GM21528 (cell line): Measurements from ENCODE around the gene CCDC87.
"Not testable (repeated sequence)": the region's sequence is repeated elsewhere in the genome, so short reads cannot be mapped to it uniquely, and the experiment has no call there.

Experiments used
- ATAC-seq: cut with Tn5 transposase; IDR thresholded peaks from one replicate; pipeline ENCODE4 v1.9.1; 2021; ENCODE audit warnings: mild to moderate bottlenecking, moderate library complexity; ENCODE audit not compliant: unreplicated experiment, low FRiP score

The CCDC87 gene

DNA sequence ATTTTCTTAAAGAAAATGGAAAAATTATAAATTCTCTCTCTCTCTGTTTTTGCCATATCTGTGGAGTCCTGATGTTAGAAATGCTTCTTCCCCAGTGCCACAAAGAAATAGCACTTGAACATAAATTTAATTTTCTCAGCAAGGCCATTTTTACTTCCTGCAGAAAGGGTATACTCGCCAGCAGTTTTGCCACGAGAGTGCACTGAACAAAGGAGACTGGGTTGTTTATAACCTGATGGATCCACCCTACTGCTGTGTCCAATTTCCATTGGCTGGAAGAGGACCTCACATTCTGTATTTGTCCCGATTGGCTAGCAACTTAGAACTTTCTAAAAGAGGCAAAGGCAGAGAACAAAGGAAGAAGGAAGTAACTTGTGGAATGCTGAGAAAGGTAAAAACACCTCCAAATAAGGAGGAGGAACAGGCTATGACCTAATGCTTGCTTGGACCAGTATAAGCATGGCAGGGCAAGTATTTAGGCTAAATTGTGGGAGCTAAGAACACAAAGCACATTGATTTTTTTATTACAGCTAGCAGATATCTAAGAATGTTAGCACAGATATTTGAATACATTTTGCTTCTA is 10.2 kb downstream of the CCDC87 start:
- not testable (repeated sequence) for ATAC-seq

DNA sequence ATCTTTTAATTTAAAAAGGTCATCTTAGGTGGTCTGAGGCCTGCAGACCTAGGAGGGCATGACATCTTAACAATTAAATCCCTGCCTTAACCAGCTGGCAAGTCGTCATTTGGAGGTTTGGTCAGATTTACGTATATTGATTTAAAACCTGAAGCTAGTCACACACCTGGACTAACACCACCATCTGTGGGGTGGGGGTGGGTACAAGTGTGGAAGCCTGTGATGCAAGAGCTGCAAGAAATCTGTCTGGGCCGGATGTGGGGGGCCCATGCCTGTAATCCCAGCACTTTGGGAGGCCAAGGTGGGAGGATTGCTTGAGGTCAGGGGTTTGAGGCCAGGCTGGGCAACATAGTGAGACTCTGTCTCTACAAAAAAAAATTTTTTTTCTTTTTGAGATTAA is 11.6 kb downstream of the CCDC87 start:
- ATAC-seq = no peak

DNA sequence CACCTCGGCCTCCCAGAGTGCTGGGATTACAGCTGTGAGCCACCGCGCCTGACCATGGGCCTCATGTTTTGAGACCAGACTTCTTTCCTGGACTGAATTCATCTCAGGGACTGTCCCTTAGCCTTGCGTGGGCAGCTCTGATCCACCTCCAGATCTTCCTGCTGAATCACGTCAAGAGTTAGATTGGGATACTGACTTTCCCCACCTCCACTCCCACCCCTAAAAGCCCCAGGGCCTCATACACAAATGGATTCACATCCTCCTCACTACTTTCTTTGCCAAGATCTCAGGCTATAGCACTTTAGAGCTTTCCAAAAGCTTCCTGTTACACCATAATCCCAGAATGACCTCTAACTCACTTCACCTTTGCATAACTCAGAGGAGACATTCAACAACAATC is 12.1 kb downstream of the CCDC87 start:
- ATAC-seq = no peak

DNA sequence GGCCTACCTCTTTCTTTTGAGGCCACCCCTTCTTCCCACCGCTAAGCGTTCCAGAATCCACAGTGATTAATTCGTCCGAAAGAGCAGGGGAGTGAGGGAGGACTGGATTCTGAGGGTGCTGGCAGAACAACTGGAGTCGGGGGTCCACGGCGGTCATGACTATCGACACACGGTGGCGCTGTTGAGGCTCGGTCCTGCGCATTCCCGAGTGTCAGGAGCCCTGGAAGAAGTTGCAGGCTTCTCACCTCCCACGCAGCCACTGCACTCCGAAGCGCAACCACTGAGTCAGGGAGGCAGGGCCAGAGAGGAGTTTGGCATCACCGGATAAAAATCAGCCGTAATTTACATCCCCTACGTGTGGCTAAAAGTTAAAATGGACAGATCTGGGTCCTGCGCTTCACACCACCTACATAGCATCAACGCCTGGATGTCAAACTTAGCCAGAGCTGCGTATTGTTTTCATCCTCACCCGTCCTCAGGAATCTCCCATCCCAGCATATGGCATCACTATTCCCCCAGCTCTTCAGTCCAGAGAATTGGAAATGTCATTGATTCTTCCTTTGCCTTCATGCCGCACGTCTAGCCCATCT is 13.8 kb downstream of the CCDC87 start:
- ATAC-seq = no peak

DNA sequence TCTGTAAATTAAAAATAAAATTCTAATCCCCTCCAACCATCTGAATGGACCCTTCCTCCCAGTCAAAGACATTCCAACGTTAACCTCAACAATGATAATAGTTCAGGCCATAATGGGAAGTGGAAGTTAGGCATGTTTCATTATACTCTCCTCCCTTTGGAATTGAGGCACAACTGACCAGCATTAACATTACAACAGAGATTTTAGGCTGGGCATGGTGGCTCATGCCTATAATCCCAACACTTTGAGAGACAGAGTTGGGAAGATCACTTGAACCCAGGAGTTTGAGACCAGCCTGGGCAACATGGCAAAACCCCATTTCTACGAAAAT is 22.0 kb downstream of the CCDC87 start:
- no peak for ATAC-seq

DNA sequence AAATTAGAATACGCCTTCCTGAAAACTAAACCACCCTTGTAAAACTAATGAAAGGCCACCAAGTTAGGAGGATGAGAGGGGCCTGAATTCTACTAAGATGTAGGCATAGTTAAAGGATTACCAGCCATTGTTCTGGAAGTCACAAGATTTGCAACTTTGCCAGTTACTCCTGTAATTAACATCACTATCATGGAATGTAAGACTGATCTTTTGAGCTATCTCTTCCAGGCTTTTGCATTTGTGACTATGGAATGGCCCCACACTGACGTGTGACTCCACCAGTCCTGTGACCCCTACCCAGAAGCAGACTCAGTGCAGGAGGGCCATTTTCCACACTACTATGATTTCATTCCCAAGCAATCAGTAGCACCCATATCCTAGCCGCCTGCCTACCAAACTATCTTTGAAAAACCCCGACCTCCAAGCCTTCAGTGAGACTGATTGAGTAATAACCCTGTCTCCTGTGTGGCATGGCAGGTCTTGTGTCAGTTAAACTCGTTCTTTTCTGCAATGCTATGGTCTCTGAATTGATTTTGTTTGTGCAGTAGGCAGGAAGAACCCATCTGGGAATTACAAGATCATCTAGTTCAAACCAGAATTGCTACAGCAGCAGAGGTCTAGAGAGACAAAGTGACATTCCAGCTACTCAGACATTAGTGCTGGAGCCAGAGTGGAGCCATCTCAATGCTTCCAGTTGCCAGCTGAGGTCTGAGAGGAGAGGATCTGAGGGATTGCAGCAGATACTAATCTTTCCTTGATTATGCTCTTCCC is 22.6 kb downstream of the CCDC87 start:
- no peak for ATAC-seq

DNA sequence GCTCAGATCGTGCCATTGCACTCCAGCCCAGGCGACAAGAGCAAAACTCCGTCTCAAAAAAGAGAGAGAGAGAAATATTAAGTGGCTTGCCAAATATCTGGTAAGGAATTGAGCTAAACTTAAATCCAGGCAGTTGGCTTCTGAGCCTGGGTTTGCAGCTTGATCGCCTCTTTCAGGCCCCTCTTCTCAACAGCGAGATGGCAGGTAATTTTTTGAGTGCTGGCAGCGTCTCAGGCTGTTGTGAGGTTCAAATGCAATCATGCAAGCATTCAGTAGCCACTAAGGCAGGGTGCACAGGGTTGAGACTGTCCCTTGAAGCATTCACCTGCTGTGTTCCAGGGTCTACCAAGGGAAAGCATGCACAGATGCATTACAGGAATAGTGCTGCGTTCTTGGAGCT is 23.8 kb downstream of the CCDC87 start:
- no peak for ATAC-seq

DNA sequence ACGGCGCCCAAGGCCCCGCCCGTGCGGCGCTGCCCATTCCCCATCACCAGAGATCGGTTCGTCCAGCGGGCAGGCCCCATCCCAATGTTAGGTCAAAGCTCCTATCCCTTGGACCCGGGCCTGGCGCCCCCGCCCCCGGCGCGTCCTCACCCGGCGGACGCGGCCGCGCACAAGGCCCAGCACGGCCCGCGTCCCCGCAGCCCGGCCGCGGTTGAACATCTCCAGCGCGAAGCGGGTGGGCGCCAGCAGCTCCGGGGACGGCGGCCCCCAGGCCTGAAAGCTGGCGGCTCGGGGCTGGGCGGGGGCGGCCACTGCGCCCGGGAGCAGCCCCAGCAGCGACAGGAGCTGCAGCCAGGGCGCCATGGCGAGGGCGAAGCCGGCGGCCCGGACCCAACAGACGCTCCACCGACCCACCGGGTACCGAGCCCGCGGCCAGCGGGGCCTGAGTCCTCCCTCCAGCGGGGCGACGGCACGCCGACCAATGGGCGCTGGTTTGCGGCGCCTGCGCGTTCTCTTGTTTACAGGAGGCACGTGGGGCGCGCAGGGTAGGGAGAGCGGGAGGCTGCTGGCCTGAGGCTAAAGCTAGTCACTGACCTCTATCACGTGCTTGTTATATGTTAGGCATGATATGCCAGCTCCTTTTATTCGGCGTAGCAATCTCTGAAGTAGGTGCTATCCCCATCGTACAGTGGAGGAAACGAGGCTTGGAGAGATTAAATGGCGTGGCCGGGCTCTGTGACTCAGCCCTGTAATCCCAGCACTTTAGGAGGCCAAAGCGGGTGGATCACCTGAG is 24.5 kb downstream of the CCDC87 start, which contains the start of gene CTSF:
CTSF (minus strand) TSS at position 483 of the 793 bp plus-strand sequence; CDS start at position 363, 120 bp downstream.
- no peak for ATAC-seq

DNA sequence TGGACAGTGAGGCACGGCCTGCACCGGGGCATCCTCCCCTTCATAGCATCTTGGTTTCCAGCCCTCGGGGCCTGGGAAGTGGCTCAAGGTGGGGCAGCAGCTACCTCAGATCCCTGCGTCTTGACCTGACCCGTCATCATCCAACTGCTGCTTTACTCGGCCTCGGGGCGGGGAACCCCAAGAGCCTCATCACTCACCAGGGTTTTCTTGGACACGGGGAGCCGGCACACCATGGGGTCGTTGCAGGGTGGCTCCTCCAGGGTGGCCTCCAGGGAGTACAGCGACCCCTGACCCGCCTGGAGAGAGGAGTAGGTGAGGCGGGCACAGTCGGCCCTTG is 25.1 kb downstream of the CCDC87 start:
- no peak for ATAC-seq

DNA sequence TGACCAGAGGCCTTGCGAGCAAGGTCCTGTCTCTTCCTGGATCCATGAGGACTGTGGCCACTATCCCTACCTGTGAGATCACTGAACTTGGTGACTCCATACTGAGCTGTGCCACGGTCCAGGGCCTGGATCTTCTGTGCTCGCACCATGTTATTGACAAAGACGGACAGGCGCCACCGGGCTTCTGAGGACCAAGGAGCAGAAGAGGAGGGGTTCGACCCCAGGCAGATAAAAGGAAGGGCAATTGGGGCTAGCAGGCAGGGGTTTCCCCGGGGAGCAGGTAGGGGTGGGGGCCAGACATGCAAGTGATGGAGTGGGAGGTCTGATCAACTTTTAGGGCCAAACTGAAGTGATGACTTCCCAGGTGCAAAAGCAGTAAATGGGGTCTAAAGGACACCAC is 26.6 kb downstream of the CCDC87 start:
- no peak for ATAC-seq

DNA sequence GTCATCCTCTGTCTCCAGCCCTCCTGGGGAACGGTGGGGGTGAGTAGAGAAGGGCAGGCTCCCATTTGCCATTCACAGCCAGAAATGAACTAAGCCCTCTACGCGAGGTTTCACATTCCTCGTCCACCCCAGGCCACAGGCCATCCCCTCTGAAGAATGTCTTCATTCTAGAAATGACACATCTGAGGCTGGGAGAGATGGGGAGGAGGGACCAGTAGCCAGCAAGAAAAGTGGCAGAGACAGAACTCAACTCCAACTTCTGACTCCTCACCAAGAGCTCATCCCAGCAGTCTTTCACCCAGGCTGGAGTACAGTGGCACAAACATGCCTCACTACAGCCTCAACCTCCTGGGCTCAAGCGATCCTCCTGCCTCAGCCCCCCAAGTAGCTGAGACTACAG is 27.9 kb downstream of the CCDC87 start:
- no peak for ATAC-seq

DNA sequence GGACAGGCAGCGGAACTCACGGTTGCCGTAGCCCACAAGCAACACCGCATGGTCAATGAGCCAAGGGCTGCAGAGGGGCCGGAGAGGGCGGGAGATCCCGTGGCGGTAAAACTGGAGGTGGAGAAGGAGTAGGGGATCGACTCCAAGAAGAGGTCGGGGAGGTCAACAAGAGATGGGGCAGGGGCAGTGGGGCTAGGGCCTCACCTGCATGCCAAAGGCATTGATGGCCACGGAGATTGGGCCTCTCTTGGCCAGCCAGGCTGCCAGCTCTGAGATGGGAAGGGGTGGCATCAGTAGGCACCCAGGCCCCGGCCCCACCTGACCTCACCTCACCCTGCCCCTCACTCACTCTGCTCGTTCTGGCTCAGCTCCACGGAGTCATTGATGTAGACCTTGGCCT is 28.3 kb downstream of the CCDC87 start:
- ATAC-seq = no peak

DNA sequence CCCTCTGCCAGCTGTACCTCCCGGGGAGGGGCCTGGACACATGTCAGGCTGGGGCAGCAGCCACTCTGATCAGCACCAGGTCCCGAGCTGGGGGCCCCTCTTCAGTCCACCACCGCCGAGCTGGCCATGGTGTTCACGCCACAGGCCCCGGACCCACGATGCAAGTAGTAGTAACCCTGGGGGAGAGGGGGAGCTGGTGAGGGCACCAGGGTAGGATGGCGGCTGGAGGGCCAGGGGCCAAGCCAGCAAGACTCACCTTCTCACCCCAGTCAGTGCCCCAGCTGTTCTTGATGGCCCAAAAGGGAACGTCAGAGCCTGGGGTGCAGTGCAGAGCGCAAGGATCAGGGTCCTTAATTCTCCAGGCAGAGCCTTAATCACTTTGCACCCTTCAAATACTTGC is 29.0 kb downstream of the CCDC87 start:
- ATAC-seq = no peak

DNA sequence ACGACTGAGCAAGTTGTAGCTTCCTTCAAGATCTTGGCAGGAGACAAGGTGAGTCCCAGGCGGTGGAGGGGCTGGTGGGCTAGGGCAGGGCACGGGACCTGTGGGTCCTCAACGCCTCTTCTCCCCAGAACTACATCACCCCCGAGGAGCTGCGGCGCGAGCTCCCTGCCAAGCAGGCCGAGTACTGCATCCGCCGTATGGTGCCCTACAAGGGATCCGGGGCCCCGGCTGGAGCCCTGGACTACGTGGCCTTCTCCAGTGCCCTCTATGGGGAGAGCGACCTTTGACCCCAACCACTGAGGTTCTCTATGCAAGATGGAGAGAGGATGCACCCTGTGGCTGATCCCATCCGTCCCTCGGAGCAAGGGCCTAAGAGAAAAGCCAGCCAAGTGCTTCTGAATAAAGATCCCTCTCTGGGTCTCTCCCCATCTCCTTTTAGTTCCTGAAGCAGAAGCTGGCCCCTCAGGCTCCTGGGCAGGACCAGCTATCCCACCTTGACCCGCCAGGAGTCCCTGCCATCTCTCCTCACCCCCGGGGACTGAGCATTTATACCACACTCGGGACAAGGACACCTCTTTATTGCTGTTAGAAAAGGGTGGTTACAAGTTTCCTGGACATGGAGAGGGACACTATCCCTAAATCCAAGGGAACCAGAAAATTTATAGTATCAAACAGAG is 29.8 kb downstream of the CCDC87 start:
- ATAC-seq = no peak

DNA sequence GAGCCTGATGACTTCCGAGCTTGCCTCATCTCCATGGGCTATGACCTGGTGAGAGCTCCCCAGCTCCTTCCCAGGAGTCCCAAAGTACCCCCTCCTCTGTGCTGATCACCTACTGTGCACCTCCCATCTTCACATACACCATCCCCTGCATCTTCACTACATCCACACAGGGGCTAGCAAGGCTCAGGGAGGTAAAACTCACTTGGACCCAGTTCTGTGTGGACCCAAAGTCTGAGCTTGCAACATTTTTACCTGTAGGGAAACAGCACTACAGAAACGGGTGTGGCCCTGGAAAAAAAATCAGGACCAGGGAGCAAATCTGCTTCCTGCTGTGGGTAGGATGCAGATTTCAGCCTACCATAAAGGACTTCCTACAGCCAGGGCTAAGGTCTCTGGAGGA is 30.6 kb downstream of the CCDC87 start:
- no peak for ATAC-seq

DNA sequence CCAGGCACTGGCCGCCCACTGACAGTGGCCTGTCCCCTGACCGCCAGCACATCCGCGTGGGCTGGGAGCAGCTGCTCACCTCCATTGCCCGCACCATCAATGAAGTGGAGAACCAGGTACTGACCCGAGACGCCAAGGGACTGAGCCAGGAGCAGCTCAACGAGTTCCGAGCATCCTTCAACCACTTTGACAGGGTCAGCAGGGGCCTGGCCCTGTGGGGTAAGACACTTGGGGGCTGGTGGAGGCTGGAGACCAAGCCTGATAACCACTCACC is 31.0 kb downstream of the CCDC87 start:
- no peak for ATAC-seq

DNA sequence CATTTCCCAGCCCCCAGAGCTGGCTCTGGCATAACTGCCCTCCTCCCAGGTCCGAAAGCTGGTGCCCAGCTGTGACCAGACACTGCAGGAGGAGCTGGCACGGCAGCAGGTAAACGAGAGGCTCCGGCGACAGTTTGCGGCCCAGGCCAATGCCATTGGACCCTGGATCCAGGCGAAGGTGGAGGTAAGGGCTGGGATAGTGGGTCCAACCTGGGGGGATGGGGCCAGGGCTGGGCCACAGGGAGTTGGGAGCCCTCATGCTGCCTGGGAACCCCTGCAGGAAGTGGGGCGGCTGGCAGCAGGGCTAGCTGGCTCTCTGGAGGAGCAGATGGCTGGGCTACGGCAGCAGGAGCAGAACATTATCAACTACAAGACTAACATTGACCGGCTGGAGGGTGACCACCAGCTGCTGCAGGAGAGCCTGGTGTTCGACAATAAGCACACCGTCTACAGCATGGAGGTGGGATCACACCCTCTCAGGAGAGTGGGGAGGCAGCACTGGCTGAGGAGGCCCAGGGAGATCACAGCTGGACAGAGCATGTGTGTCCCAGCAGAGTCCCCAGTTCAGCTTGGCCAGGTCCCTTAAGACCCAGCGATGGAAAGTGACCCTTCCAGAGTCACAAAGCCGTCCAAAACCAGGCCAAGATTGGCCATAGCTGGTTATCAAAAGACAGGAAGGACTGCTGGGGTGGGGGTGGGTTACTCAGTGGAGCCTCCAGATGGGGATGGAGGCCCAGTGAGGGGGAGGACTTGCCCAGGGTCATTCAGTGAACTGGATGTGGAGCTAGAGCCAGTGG is 31.5 kb downstream of the CCDC87 start:
- ATAC-seq = no peak

DNA sequence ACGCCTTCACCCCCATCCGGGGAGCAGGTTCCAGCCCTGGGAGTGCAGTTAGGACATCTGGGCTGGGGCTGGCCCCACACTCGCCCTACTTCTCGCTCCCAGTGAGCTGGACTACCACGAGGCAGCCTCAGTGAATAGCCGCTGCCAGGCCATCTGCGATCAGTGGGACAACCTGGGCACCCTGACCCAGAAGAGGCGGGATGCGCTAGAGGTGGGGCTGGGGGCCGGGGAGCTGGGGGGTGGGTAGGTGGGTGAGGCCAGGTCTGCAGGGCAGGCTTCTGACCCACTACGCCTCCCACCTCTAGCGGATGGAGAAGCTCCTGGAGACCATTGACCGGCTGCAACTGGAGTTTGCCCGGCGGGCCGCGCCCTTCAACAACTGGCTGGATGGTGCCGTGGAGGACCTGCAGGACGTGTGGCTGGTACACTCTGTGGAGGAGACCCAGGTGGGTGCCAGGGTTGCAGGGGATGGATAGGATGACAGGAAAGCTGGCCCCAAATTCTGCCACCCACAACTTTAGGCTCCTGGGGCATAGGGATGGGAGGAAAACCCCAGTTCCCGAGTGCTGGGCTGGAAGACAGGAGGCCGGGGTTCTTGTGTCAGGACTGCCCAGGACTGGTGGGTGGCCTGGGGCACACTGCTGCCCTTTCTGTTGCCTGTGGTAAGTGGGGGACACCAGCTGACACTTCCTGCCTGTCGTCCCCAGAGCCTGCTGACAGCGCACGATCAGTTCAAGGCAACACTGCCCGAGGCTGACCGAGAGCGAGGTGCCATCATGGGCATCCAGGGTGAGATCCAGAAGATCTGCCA is 32.8 kb downstream of the CCDC87 start:
- ATAC-seq = no peak

DNA sequence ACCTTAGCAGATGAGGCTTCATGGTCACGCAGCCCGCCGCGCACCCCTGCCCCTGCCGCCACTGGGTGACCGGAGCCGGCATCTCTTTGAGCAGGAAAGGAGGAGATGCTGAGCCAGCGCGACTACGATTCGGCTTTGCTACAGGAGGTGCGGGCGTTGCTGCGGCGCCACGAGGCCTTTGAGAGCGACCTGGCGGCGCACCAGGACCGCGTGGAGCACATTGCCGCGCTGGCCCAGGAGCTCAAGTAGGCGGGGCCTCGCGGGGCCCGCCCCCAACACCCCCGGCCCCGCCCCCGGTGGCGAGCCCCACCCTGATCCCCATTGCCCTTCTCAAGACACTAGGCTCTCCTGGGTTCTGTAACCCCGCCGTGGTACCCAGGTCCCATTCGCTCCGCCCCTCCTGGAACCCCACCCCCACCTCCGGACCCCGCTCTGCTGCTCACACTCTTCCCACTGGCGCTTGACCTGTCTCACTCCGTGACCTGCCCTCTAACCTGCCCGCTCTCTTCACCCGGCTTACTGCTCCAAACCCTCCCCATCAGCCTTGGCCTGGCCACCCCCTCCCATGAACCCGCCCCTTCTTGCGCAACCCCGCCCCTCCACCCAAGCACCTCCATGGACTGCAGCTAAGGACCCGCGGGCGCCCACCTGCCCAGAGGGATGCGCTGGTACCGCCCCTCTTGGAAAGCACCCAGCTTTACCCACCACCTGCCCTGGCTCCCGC is 33.6 kb downstream of the CCDC87 start:
- no peak for ATAC-seq
